ENCODE results near the gene ARID3C. TPM values are rescaled to one million over a fixed set of nuclear protein-coding genes. Genes with fewer than 3 reads are reported as not detected.

ARID3C gene, protein sequence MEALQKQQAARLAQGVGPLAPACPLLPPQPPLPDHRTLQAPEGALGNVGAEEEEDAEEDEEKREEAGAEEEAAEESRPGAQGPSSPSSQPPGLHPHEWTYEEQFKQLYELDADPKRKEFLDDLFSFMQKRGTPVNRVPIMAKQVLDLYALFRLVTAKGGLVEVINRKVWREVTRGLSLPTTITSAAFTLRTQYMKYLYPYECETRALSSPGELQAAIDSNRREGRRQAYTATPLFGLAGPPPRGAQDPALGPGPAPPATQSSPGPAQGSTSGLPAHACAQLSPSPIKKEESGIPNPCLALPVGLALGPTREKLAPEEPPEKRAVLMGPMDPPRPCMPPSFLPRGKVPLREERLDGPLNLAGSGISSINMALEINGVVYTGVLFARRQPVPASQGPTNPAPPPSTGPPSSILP
- 0.11 and 0.26 TPM in 2 replicates for total RNA-seq (2014; rRNA removed; shearing (Covaris generic))
- polyA plus RNA-seq (2015; cell fraction: cytosol; rRNA removed) = 0.24 TPM in 1 of 2 replicates, not detected in the other
- polyA plus RNA-seq (2015; cell fraction: nucleus; rRNA removed) = not detected in 2 replicates

DNA sequence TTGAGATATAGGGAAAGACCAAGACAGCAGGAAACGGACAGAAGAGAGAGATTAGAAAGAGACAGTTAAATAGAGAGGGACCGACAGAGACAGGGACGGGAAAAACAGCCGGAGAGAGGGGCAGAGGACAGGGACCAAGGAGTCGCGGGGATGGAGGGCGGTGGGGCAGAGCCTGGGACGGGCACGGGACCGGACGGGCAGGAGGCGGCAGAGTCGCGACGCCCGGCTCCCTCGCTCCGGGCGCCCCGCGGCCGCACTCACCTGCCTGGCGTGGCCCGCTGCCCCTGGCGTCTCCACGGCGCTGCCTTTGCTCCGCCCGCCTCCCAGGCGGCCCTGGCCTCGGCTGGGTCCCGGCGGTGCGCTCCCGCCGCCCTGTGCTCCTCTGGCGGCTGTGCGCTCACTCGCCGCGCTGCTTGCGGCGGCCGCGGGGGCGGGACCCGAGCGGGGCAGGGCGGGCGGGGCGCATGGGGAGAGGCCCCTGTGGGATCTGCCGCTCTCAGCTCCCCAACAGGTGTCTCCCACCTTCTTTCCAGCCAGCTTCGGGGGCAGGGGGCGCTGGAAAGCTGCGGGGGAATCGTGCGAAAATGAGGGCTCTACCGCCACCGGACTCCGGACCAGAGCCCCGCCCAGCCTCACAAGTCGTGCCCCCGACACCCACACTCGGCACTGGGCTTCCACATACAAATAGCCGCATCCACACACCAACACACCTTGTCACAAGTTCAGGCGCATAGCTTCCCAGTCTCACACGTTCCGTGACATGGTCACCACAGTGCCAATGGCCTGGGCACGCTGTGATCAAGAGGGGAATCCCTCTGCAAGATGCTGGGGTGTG lies at the start of gene ARID3C:
Gene ARID3C, minus strand, starts transcription at position 411 of the 835 bp plus-strand sequence. CDS start 1,052 bp downstream, outside the sequence.
- in situ Hi-C loops (cut with HindIII; ENCODE audit: low pct_unique_long_range_greater_than_20kb, low sequenced_read_pairs) = no loop called here
- DNase-seq (ENCODE audit: low read depth, low spot score) = no peak

DNA sequence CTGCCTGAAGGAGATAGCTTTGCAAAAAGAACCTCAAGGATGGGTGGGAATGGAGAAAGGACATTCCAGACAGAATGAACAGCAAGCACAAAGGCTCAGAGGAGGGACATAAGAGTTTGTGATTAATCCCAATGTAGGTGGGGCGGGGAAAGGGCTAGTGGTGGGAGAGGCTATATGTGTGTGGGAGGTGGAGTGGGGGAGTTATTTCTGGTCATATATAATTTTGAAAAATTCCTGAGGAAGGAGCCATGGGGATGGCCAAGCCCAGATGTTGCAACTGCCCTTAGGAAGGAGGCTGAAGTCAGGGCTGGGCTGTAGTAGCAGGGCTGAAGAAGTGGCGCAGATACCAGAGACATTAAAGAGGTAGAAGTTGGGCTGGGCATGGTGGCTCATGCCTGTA lies 47.0 kb upstream of the ARID3C start:
- in situ Hi-C loops (cut with HindIII; ENCODE audit: low pct_unique_long_range_greater_than_20kb, low sequenced_read_pairs) = no loop called here
- no peak for DNase-seq (ENCODE audit: low read depth, low spot score)

DNA sequence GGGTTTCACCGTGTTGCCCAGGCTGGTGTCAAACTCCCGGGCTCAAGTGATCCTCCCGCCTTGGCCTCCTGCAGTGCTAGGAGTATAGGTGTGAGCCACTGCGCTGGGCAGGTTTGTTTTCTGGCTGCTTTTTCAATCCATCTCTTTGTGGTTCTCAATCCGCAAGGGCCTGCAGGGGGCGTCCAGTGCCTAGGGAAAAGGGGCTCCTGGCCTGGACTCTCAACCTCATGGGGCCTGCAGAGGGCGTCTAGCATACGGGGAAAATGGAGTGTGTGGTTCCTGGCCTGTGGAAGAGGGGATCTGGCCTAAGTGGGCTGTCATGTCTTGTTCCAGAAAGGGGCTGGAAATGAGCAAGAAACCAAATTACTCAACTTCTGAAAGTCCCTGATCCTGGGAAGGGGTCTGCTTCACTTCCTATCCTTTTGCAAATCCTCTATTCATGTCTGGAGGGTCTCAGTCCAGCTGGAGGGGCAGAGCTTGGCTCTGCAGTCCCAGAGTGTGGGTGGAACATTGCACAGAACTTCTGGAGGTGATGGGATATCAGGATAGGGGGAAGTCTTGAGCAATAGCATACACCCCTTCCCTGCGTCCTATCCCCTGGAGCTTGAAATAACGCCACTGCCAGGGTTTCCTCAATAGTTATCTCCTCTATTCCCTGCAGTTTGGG lies 46.3 kb upstream of the ARID3C start:
- in situ Hi-C loops (cut with HindIII; ENCODE audit: low pct_unique_long_range_greater_than_20kb, low sequenced_read_pairs) = no loop called here
- peak; percentile 89 for DNase-seq (ENCODE audit: low read depth, low spot score)

DNA sequence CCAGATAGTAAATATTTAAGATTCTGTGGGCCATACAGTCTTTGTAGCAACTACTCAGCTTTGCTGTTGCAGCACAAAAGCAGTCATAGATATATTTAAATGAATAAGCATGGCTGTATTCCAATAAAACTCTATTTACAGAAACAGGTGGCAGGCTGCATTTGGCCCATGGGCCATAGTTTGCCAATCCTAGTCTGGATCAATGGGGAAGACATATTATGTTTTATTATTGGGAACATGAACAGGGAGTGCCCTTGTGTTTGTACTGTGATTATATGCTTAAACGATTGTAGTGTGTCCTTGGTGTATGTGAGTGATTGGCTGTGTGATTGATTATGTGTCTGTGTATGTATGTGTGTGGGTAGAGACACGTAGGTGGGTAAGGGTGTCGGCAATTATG lies 45.6 kb upstream of the ARID3C start:
- no peak for DNase-seq (ENCODE audit: low read depth, low spot score)
- in situ Hi-C loops (cut with HindIII; ENCODE audit: low pct_unique_long_range_greater_than_20kb, low sequenced_read_pairs) = no loop called here

DNA sequence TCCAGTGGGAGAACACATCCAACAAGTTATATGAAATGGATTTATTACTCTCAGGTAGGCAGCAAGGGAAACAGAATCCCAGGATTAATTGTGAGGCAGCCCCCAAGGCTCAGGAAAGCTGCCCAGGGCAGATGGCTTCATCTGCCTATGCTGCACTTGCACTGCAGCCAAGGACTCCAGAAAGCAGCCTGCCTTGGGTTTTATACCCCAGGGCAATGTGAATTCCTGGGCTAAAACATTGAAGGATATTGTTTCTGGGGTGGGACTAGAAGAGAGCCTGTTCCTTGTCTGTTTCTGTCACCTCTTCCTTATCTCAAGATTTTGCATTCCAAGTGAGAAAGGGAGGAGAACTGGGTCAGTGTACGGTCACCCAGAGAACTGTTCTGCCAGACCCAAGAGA lies 42.4 kb upstream of the ARID3C start:
- DNase-seq (ENCODE audit: low read depth, low spot score) = no peak
- in situ Hi-C loops (cut with HindIII; ENCODE audit: low pct_unique_long_range_greater_than_20kb, low sequenced_read_pairs) = no loop called here

DNA sequence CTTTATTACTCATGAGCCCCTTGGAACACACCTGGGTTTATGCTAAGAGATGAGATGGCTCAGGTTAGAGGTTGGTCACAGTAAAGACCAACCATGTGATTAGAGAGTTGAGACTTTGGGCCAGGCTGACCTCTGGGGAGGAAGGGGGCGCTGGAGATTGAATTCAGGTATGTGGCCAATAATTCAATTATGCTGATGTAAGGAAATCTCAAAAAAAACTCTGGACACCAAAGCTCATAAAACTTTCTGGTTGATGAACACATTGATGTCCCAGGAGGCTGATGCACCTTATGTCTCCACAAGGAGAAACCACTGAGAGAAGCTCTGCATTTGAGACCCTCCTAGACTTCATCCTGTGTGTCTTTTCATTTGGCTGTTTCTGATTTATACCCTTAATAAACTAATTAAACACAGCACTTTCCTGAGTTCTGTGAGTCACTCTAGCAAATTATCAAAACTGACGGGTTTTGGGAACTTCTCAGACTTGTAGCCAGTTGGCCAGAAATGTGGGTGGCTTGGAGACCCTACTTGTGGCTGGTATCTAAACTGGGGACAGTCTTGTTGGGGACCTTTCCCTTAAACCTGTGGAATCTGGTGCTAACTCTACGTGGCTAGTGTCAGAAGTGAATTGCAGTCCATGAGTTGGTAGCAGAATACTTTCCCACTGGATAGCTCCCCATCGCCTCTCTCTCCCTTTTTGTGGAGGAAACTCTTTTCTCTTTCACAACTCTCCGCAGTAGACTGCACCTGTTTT lies 41.1 kb upstream of the ARID3C start:
- no peak for DNase-seq (ENCODE audit: low read depth, low spot score)
- in situ Hi-C loops (cut with HindIII; ENCODE audit: low pct_unique_long_range_greater_than_20kb, low sequenced_read_pairs) = no loop called here

DNA sequence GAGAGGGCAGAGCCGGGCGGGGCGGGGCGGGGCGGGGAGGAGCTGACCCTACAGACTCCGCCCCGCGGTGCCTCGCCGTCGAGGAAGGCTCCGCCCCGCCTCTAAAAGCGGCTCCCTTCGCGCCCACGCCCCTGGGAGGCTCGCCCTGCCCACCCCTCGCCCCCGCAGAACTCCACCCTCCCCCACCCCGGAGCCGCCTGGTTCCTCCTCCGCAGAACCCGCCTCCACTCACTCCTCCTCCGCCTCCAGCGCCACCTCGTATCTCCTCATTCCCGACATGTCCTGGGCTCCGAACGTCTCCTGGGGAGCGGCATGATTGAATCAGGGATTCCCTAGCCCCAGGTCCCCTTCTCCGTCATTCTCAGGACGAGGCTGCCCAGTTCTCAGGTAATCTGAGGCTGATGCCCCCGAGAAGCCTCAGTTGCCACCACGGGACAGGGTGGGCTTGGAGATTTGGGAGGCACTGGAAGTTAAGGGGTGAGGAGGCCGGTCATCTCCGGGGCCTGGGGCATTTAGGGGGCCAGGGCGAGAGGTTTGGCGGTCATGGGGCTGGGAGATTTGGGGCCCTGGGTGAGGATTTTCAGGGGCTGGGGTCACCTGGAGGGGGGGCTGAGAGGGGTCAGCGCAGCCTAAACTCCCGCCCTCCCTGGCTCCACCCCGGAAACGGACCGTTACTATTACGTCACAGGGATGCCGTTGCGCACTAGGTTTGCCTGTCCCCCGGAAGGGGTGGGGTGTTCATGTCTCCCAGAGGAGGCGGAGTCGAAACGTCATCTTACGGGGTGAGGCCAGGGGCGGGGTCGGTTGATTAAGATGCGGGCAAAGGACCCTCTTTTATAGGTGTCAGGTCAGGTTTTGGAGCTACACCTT lies 36.8 kb upstream of the ARID3C start:
- peak; percentile 93 for DNase-seq (ENCODE audit: low read depth, low spot score)
- in situ Hi-C loops (cut with HindIII; ENCODE audit: low pct_unique_long_range_greater_than_20kb, low sequenced_read_pairs) = no loop called here

DNA sequence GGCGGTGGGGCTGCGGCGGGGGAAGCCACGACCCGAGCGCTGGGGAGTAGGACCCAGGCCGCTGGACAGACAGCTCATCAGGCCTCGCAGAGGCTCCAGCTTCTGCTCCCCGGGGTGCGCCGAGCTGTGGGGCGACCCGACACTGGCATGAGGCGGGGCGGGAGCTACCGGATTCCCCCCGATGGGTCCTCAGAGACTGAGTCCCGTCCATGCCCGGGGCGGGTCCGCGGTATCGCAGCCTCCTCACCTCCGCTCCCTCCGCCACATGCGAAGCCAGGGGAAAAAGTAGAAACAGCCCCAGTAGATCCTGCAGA lies 36.2 kb upstream of the ARID3C start:
- no peak for DNase-seq (ENCODE audit: low read depth, low spot score)
- in situ Hi-C loops (cut with HindIII; ENCODE audit: low pct_unique_long_range_greater_than_20kb, low sequenced_read_pairs) = no loop called here

DNA sequence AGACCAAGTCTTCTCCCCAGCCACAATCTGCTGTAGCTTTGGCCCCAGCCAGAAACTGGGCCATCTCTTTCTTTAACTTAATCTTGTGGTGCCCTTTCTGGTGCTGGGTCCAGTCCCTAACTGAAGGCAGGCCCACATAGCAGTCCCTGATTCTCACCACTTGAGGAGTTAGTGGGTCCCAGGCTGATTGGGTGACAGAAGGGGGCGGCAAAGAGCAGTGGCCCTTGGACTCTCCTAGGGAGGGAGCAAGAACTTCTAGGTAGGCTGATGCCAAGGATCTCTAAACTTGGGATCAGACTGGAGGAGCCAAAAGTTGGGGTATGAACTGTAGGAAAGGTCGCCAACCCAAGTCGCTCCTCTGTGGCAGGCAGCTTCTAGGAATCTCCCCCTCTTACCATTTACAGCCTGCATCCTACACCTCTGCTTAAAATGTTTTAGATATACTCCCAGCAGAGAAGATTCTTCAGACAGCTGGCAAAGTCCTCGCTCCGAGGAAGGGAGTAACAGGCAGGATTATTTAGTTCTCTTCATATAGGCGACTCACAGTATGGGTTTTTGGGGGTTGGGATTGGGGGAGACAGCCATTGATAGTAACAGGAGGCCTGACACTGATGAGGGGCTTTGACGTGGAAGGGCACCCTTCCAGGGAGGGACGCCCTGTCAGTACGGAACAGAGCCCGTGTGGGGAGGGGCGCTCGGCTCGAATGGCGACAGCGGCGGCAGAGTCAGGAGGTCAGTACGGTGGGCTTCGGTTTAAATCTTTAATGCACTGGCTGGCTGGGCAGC lies 35.6 kb upstream of the ARID3C start:
- DNase-seq (ENCODE audit: low read depth, low spot score) = peak; percentile 84
- in situ Hi-C loops (cut with HindIII; ENCODE audit: low pct_unique_long_range_greater_than_20kb, low sequenced_read_pairs) = no loop called here

DNA sequence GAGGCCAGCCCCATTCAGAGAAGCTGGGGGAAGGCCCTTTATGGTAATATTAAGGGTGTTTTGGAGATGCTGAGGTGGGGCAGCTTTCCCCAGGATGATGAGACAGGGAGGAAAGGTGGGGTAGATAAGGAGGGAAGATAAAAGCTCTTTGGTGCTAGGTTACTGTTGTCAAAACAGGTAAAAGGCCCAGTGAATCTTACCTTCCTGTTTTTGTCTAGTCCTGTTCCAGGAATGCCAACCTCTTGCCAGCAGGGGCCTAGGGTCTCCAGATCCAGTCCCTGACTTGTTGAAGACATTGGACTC lies 34.4 kb upstream of the ARID3C start:
- no peak for DNase-seq (ENCODE audit: low read depth, low spot score)
- in situ Hi-C loops (cut with HindIII; ENCODE audit: low pct_unique_long_range_greater_than_20kb, low sequenced_read_pairs) = no loop called here

DNA sequence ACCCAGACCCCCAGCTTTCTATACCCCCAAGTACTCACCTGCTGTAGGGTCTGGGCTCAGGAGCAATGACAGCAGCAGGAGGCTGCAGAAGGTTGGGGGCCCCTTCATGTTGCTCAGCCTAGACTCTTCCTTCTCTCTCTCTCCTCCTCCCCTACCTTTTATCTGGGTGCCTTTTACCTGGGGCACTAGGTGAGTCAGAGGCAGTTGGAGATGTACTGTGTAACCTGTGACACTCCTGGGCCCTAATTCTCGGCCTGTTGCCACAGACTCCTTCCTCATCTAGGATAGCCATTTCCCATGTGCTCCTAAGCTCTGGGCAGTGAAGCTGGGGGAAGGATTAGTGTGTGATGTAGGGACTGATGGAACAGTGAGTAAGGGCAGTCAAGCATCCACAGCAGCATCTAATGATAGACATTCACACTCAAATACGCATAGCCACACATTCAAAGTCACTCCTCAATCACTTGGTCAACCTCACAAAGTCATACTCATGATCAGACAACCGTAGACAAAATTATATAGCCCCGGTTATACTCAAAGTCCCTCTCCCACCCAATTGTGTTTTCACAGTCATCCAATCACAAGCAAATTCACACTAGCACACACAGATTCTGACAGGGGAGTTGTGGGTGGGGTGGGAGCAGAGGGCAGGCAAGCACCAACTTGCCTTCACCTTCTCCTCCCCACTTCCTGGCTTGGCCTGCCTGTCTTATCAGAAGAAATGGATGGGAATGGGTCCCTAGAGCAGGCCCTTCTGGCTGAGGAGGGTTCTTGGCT lies 33.8 kb upstream of the ARID3C start, which contains the start of gene CCL27:
Gene CCL27, minus strand, starts transcription at position 132 of the 777 bp plus-strand sequence. Its CDS starts 24 bp downstream, at position 108.
- in situ Hi-C loops (cut with HindIII; ENCODE audit: low pct_unique_long_range_greater_than_20kb, low sequenced_read_pairs) = no loop called here
- no peak for DNase-seq (ENCODE audit: low read depth, low spot score)

DNA sequence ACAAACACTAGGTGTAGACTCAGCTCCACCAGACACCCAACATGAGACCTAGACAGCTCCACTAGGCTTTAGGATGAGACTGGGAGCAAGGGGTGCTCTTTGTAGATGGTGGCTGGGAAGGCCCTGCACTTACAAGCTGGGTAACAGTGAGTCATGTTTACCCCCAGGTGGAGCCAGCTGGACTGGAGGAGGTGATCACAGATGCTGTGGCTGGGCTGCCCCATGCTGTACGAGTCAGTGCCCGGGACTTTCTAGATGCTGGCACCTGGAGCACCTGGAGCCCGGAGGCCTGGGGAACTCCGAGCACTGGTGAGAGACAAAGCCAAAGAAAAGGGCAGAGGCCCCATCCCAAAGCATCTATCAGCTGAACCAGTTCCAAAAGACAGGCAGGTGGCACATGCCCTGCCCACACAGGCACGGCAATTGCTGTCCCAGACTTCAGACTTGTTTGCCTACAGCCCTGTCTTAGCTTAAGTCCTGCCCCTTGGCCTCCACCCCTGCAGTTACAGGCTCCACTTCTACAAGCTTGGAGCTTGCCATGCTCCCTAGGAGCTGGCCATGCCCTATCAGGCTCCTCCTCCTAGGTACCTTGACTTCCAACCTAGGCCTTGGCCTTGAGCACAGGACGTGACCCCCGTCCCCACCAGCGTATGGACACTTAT lies 30.9 kb upstream of the ARID3C start:
- in situ Hi-C loops (cut with HindIII; ENCODE audit: low pct_unique_long_range_greater_than_20kb, low sequenced_read_pairs) = no loop called here

DNA sequence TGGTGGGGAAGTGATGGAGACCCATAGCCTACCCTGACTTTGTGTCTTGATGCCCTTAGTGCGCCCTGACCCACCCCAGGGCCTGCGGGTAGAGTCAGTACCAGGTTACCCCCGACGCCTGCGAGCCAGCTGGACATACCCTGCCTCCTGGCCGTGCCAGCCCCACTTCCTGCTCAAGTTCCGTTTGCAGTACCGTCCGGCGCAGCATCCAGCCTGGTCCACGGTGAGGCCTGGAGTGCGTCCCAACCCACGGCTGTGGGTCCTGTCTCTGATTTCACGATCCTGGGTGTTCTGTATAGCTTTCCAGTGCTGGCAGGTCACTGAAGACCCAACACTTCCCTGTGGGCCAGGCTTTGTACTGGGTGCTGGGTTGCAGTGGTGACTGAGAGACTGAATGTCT lies 29.6 kb upstream of the ARID3C start:
- no peak for DNase-seq (ENCODE audit: low read depth, low spot score)
- in situ Hi-C loops (cut with HindIII; ENCODE audit: low pct_unique_long_range_greater_than_20kb, low sequenced_read_pairs) = no loop called here

More for the DNA sequence above, 30.9 kb upstream of the ARID3C start:
- no peak for DNase-seq (ENCODE audit: low read depth, low spot score)

DNA sequence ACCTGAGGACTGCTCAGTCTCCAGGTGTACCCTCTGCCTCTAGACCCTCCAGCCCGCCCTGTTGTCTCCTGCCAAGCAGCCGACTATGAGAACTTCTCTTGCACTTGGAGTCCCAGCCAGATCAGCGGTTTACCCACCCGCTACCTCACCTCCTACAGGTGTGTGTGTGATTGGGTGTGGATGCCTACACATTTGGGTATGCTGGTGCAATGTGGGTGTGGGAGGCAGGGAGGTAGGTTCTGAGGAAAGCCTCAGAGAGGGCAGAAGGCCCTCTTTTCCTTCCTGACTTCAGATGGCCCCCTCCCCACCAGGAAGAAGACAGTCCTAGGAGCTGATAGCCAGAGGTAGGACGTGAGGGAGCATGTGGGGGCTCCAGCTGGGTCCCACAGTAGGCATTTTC lies 28.1 kb upstream of the ARID3C start:
- in situ Hi-C loops (cut with HindIII; ENCODE audit: low pct_unique_long_range_greater_than_20kb, low sequenced_read_pairs) = no loop called here

DNA sequence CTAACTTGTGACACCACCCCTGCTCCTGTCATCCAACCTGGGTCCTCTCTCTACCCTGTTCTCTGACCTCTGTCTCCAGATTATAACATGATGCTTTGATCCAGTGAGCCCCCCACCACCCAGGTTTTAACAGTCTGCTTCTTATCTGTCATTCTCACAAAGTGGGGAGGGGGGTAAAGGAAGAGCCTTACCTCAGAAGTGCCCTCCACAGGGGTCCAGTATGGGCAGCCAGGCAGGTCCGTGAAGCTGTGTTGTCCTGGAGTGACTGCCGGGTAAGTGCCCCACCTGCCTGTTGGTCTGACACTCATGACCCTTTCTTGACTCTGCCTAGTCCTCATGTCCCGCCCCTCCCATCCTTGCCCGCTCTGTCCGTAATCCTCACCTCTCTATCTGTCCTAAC lies 26.5 kb upstream of the ARID3C start:
- DNase-seq (ENCODE audit: low read depth, low spot score) = no peak
- in situ Hi-C loops (cut with HindIII; ENCODE audit: low pct_unique_long_range_greater_than_20kb, low sequenced_read_pairs) = no loop called here

More for the DNA sequence above, 28.1 kb upstream of the ARID3C start:
- no peak for DNase-seq (ENCODE audit: low read depth, low spot score)

Measured in SK-MEL-5 (cell line).